Germinal center (tissue), 1 donor: ENCODE results near the gene MYO18B.

Experiments used
- DNase-seq: peaks from one replicate; pipeline ENCODE4 v3.0.0; 2012; ENCODE audit warnings: mixed read lengths, low spot score

The MYO18B gene

GRCh38 chr22:25992331-25992730 lies 250.3 kb downstream of the MYO18B start:
- no peak for DNase-seq

GRCh38 chr22:25996669-25997068 lies 254.7 kb downstream of the MYO18B start:
- peak; percentile 30 for DNase-seq

GRCh38 chr22:25997886-25998775 lies 256.1 kb downstream of the MYO18B start:
- DNase-seq, result no peak

- no peak for DNase-seq
Measured at GRCh38 chr22:26002456-26002855, 260.5 kb downstream of the MYO18B start.

- no peak for DNase-seq
Measured at GRCh38 chr22:26004477-26004876, 262.5 kb downstream of the MYO18B start.

GRCh38 chr22:26008587-26008986 lies 266.6 kb downstream of the MYO18B start:
- no peak for DNase-seq

- DNase-seq, result no peak
Measured at GRCh38 chr22:26016916-26017315, 274.9 kb downstream of the MYO18B start.

GRCh38 chr22:26017932-26018331 lies 275.9 kb downstream of the MYO18B start:
- no peak for DNase-seq

GRCh38 chr22:26019596-26019995 lies 277.6 kb downstream of the MYO18B start:
- no peak for DNase-seq

- no peak for DNase-seq
Measured at GRCh38 chr22:26021516-26021915, 279.5 kb downstream of the MYO18B start.

GRCh38 chr22:26023104-26023775 lies 281.3 kb downstream of the MYO18B start:
- no peak for DNase-seq

- no peak for DNase-seq
Measured at GRCh38 chr22:26025626-26026025, 283.6 kb downstream of the MYO18B start.

GRCh38 chr22:26027341-26027740 lies 285.4 kb downstream of the MYO18B start:
- no peak for DNase-seq

GRCh38 chr22:26031641-26032040 lies 289.7 kb downstream of the MYO18B start:
- DNase-seq, result no peak

- DNase-seq, result no peak
Measured at GRCh38 chr22:26033071-26033470, 291.1 kb downstream of the MYO18B start.

- DNase-seq, result no peak
Measured at GRCh38 chr22:26033586-26033985, 291.6 kb downstream of the MYO18B start.

- no peak for DNase-seq
Measured at GRCh38 chr22:26035523-26035922, 293.5 kb downstream of the MYO18B start.

- DNase-seq, result no peak
Measured at GRCh38 chr22:26038365-26038764, 296.4 kb downstream of the MYO18B start.

GRCh38 chr22:26041931-26042330 lies 299.9 kb downstream of the MYO18B start:
- DNase-seq, result no peak

GRCh38 chr22:26043031-26043430 lies 301.0 kb downstream of the MYO18B start:
- no peak for DNase-seq

- DNase-seq, result no peak
Measured at GRCh38 chr22:26045051-26045450, 303.1 kb downstream of the MYO18B start.

- no peak for DNase-seq
Measured at GRCh38 chr22:26045860-26046259, 303.9 kb downstream of the MYO18B start.

- no peak for DNase-seq
Measured at GRCh38 chr22:26047516-26047915, 305.5 kb downstream of the MYO18B start.
